Measurements from ENCODE around the gene COL21A1.

DNA sequence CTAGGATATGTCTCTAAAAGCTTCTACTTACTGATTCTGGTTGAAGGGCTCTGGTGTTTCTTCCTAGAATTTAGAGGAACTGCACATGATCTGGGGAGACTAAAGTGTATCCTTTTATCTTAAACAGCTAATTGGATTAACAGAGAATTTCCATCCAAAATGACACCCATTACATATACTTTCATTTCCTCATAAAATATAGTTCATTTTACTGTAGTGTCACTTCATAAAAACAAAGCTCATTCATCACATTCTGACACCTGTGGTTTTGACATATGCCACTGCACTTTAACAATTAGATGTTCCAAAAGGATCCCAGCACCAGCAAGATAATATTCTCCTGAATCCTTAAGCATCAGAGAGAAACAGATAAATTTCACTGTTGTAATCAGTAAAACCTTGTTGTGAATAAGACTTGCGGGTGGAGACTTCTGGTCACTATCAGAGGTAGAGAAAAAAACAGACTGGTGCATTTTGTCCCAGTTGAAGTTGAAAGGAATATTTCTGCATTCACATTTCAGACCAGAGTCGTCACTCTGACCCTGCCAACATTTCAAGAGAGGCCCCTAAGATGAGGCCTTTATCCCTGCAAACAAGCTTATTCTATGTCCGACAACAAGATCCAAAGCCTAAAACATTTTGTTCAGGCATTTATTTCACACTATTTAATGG, 196.7 kb downstream of the COL21A1 start:
- TF ChIP-seq, protein P1, sequence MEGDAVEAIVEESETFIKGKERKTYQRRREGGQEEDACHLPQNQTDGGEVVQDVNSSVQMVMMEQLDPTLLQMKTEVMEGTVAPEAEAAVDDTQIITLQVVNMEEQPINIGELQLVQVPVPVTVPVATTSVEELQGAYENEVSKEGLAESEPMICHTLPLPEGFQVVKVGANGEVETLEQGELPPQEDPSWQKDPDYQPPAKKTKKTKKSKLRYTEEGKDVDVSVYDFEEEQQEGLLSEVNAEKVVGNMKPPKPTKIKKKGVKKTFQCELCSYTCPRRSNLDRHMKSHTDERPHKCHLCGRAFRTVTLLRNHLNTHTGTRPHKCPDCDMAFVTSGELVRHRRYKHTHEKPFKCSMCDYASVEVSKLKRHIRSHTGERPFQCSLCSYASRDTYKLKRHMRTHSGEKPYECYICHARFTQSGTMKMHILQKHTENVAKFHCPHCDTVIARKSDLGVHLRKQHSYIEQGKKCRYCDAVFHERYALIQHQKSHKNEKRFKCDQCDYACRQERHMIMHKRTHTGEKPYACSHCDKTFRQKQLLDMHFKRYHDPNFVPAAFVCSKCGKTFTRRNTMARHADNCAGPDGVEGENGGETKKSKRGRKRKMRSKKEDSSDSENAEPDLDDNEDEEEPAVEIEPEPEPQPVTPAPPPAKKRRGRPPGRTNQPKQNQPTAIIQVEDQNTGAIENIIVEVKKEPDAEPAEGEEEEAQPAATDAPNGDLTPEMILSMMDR (IDR thresholded peaks at IDR 0.05): no peak
- no peak for TF ChIP-seq POLR2A (IDR thresholded peaks at IDR 0.05)

Data from breast epithelium (tissue), 3 donors.